DND-41 (cell line): ENCODE measurements around the gene PRR29.

Experiments
- ATAC-seq: fragments of 200-7000 bp; cut with Tn5 transposase; 3 replicates; pipeline ENCODE4 v1.9.1; 2021; ENCODE audit warnings: low read depth; ENCODE audit not compliant: insufficient read depth
- DNase-seq: peaks from one replicate; pipeline ENCODE4 v3.0.0-alpha.2; 2020
- H2AFZ ChIP-seq: 2 replicates; pipeline ENCODE4 v1.6.0; 2012; ENCODE audit warnings: low read depth, low read length
- H3K27ac ChIP-seq: 2 replicates; pipeline ENCODE4 v1.5.1; 2012; ENCODE audit warnings: low read length, inconsistent platforms
- H3K27me3 ChIP-seq: fragments of 200-600 bp; sonication (generic); 2 replicates; pipeline ENCODE4 v1.6.0; 2012; ENCODE audit warnings: low read length, mild to moderate bottlenecking, inconsistent platforms; ENCODE audit not compliant: insufficient read depth, poor library complexity
- H3K36me3 ChIP-seq: 2 replicates; pipeline ENCODE4 v1.5.1; 2012; ENCODE audit warnings: low read length, inconsistent platforms; ENCODE audit not compliant: insufficient read depth
- H3K4me1 ChIP-seq: 2 replicates; pipeline ENCODE4 v1.5.1; 2012; ENCODE audit warnings: mild to moderate bottlenecking, low read length; ENCODE audit not compliant: insufficient read depth
- H3K4me2 ChIP-seq: 2 replicates; pipeline ENCODE4 v1.6.0; 2012; ENCODE audit warnings: mild to moderate bottlenecking, moderate library complexity, low read length, inconsistent platforms; ENCODE audit not compliant: insufficient read depth
- H3K4me3 ChIP-seq, 2 experiments: fragments of 200-600 bp in 1 of 2; shearing (Covaris generic) in 1 of 2; 2 replicates each; pipeline ENCODE4 v1.5.1; 2012 to 2016; ENCODE audit warnings: inconsistent platforms in 2 of 2, low read length in 2 of 2, mild to moderate bottlenecking in 2 of 2, low read depth in 1 of 2, moderate library complexity in 1 of 2
- H3K79me2 ChIP-seq: 2 replicates; pipeline ENCODE4 v1.6.0; 2012; ENCODE audit warnings: low read length, inconsistent platforms; ENCODE audit not compliant: insufficient read depth
- H3K9ac ChIP-seq: 2 replicates; pipeline ENCODE4 v1.6.0; 2012; ENCODE audit warnings: low read depth, mild to moderate bottlenecking, inconsistent platforms, low read length, moderate library complexity
- H3K9me3 ChIP-seq: 2 replicates; pipeline ENCODE4 v1.5.1; 2012; ENCODE audit warnings: low read length, moderate library complexity, mild to moderate bottlenecking, inconsistent platforms; ENCODE audit not compliant: insufficient read depth, severe bottlenecking
- H4K20me1 ChIP-seq: 2 replicates; pipeline ENCODE4 v1.6.0; 2012; ENCODE audit warnings: low read length; ENCODE audit not compliant: insufficient read depth
- EZH2 ChIP-seq: IDR thresholded peaks from 3 replicates; pipeline ENCODE4 v1.6.1; 2012; ENCODE audit warnings: borderline replicate concordance, low read depth, mild to moderate bottlenecking, moderate library complexity, low read length, inconsistent platforms; ENCODE audit not compliant: severe bottlenecking
- TF ChIP-seq, protein P1 (sequence below): IDR thresholded peaks from 2 replicates; pipeline ENCODE4 v1.5.1; 2012; ENCODE audit warnings: borderline replicate concordance, low read length, moderate library complexity, mild to moderate bottlenecking; ENCODE audit not compliant: poor library complexity, severe bottlenecking; ENCODE audit errors: extremely low read depth

PRR29 gene

DNA sequence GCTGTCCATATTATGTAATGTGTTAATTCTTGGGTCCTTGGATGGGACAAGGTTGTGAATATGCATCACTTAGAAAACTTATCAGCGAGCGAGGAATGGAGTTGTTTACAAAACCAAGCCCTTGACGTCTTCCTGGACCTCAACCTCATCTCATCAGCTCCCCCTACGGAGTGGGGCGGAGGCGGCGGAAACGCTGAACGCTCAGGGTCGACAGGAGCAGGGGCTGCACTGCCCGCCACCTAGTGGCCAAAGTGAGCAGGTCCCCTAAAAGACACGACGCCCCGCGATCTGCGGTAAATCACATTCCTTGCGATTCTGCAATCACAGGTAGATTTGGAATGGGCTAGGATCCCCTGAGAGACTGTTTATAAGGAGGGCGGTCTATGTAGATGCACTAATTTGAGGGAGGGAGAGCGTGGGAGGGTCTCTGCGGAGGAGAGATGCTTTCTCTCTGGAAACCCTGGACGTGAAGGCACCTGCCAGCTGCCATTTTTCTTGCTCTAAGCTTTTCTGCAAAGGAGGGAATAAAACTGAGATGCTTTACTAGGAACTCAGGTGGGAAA lies 27.7 kb downstream of the PRR29 start:
- Histone ChIP-seq H3K4me3 (0 out of 4 replicates have a peak overlapping the region, but pooled peaks of 1 of the 2 experiments have one; percentile 20), H3K27ac (no peak overlapping the region), H3K27me3 (no peaks in the 10 kb centered on the region), H3K4me1 (peaks cover 30% of the 10 kb centered on the region), H3K79me2 (no peaks in the 10 kb centered on the region), H2AFZ (peak overlapping the region; percentile 59), H3K9ac (no peak overlapping the region), H4K20me1 (no peaks in the 10 kb centered on the region), H3K9me3 (no peaks in the 10 kb centered on the region), H3K4me2 (peak overlapping the region; percentile 58), H3K36me3 (no peaks in the 10 kb centered on the region)
- DNase-seq (peak; percentile 88), ATAC-seq (peak; percentile 88)
- TF ChIP-seq, protein P1, sequence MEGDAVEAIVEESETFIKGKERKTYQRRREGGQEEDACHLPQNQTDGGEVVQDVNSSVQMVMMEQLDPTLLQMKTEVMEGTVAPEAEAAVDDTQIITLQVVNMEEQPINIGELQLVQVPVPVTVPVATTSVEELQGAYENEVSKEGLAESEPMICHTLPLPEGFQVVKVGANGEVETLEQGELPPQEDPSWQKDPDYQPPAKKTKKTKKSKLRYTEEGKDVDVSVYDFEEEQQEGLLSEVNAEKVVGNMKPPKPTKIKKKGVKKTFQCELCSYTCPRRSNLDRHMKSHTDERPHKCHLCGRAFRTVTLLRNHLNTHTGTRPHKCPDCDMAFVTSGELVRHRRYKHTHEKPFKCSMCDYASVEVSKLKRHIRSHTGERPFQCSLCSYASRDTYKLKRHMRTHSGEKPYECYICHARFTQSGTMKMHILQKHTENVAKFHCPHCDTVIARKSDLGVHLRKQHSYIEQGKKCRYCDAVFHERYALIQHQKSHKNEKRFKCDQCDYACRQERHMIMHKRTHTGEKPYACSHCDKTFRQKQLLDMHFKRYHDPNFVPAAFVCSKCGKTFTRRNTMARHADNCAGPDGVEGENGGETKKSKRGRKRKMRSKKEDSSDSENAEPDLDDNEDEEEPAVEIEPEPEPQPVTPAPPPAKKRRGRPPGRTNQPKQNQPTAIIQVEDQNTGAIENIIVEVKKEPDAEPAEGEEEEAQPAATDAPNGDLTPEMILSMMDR, result peak; percentile 95
- no peak for TF ChIP-seq EZH2

DNA sequence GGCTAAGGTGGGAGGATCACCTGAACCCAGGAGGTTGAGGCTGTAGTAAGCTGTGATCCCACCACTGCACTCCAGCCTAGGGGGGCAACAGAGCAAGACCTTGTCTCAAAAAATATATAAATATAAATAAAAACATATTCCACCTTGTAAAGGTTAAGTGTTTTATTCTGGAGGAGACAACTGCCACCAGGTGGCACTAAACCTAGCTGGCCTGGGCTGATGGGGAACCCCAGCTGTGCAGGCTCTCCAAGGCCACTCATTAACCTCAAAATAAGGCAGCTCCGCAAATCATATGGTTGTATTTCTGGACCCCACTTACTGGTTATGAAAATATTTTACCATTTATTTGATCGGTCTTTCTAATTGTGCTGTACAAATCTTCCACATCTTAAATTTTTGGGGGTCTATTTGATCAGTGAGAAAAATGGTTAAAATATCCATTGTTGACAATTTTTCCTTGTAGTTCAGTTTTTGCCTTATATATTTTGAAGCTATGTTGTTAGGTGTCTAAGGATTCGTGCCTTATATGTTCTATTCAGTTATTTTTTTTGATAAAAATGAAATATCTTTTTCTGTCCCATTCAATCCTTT lies 30.8 kb downstream of the PRR29 start:
- H3K79me2 ChIP-seq, result no peaks in the 10 kb centered on the region
- TF ChIP-seq, protein P1, result peak; percentile 70
- no peak for TF ChIP-seq EZH2
- no peak overlapping the region for H3K27ac ChIP-seq
- peak; percentile 71 for DNase-seq
- H3K9me3 ChIP-seq, result no peaks in the 10 kb centered on the region
- H3K36me3 ChIP-seq, result no peaks in the 10 kb centered on the region
- ATAC-seq, result peak; percentile 74
- H3K4me1 ChIP-seq, result peaks cover 17% of the 10 kb centered on the region
- no peaks in the 10 kb centered on the region for H3K27me3 ChIP-seq
- no peak overlapping the region for H3K9ac ChIP-seq
- no peaks in the 10 kb centered on the region for H4K20me1 ChIP-seq
- no peak overlapping the region for H2AFZ ChIP-seq
- H3K4me2 ChIP-seq, result no peak overlapping the region
- H3K4me3 ChIP-seq, result no peak overlapping the region

DNA sequence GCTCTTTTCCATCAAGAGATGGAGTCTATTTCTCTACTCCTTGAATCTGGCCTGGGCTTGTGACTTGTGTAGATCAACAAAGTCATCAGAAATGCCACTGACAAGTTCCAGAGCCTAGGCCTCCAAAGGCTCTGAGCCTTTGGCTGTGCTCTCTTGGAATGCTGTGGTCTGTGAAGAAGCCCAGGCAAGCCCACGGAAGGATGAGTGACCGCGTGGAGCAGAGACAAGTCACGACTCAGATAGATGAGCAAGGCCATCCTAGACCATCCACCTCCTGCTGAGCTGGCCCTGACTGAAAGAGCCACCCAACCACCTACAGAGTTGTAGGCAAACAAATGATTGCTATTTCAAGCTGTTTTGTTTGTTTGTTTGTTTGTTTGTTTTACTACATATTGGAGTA lies 33.9 kb downstream of the PRR29 start:
- H3K27ac ChIP-seq, result no peak overlapping the region
- H3K9ac ChIP-seq, result no peak overlapping the region
- H3K79me2 ChIP-seq, result no peaks in the 10 kb centered on the region
- no peaks in the 10 kb centered on the region for H3K27me3 ChIP-seq
- H3K9me3 ChIP-seq, result no peaks in the 10 kb centered on the region
- ATAC-seq (no peak), DNase-seq (no peak)
- peaks cover 4% of the 10 kb centered on the region for H3K4me1 ChIP-seq
- H3K4me3 ChIP-seq, result no peak overlapping the region
- no peak overlapping the region for H2AFZ ChIP-seq
- no peaks in the 10 kb centered on the region for H4K20me1 ChIP-seq
- H3K36me3 ChIP-seq, result no peaks in the 10 kb centered on the region
- no peak for TF ChIP-seq EZH2
- TF ChIP-seq, protein P1, result no peak
- no peak overlapping the region for H3K4me2 ChIP-seq
